Measurements from ENCODE around the gene FCRL1.

FCRL1 gene

DNA sequence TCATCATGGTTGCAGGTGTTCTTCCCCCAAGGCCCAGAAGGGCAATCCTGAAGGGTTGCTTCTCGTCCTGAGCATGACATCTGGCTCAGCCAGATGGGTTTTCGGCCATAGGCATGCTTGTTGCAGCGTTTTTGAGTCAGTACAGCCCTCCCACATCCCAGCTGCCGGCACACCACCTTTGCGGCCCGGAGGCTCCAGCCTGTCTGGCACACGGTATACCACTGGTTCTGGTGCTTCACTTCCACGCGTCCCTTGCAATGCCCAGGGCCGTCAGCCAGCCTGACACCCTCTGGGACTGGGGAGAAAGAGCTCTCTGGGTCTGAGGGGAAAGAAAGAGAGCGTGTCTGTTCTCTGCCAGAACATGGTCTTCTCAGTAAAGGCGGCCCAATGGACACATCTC, 14.5 kb upstream of the FCRL1 start:
- H3K9ac ChIP-seq (ENCODE audit: low read depth, low read length) = no peak overlapping the region
- H3K9me3 ChIP-seq (ENCODE audit: insufficient read depth, low read depth, low read length) = no peaks in the 10 kb centered on the region
- no peak overlapping the region for H3K27ac ChIP-seq (ENCODE audit: low read depth, low read length)
- H3K27me3 ChIP-seq (ENCODE audit: insufficient read depth, low read length) = no peaks in the 10 kb centered on the region
- H3K4me1 ChIP-seq (ENCODE audit: insufficient read depth, low read length) = no peaks in the 10 kb centered on the region
- no peaks in the 10 kb centered on the region for H3K36me3 ChIP-seq (ENCODE audit: insufficient read depth, low read length)
- 91% methylated on average over 12 of the region's 12 CpGs for WGBS
- no peak overlapping the region for H3K4me3 ChIP-seq (ENCODE audit: low read length)

DNA sequence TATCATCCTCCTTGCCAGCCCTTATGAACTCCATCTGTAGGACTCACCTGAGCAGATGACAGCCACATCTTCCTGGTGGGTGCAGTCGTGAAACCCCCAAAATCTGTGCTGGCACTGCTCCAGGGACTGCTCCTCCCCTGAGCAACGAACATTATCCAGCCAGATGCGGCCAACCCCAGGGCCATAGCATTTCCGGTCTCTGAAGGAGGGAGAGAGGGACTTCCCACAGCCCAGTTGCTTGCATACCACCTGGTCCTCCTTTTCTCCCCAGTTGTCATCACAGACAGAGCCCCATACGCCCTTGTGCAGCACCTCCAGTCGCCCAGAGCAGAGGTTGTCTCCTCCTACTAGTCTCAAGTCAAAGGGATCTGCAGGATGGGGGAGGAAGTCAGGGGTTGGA, 13.2 kb upstream of the FCRL1 start:
- Histone ChIP-seq H3K4me3 (ENCODE audit: low read length) (no peak overlapping the region), H3K27ac (ENCODE audit: low read depth, low read length) (no peak overlapping the region), H3K9ac (ENCODE audit: low read depth, low read length) (no peak overlapping the region), H3K4me1 (ENCODE audit: insufficient read depth, low read length) (no peaks in the 10 kb centered on the region), H3K27me3 (ENCODE audit: insufficient read depth, low read length) (no peaks in the 10 kb centered on the region), H3K9me3 (ENCODE audit: insufficient read depth, low read depth, low read length) (no peaks in the 10 kb centered on the region), H3K36me3 (ENCODE audit: insufficient read depth, low read length) (no peaks in the 10 kb centered on the region)
- 92% methylated on average over 6 of the region's 6 CpGs for WGBS

DNA sequence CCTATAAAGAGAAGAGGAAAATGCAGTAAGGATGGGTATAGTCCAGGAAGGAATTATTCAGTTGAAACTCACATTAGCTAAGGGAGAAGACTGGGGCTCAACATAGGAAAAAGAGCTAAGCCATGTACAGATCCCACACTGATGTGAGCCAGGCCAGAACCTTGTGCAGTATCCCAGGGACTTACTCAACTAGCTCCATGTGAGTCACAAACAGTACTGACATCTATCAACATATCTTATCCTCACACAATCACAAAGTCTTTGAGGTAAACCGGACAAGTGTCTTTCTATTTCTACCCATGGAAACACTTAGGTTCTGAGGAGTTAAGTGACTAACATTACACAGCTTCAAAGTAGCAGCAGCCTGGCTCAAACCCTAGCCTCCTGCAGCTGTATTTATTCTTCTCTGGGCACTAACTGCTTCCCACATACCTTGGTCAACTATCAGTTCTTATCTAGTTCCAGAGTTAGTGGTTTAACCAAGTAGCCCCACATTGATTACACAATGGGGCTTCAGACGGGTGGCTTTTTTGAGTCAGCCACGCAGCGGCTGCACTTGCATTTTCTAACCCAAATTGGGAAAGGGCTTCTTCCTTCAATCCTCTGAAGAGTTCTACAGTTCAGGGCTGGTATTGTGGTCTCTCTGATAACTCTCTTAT, 12.2 kb upstream of the FCRL1 start:
- H3K27me3 ChIP-seq (ENCODE audit: insufficient read depth, low read length) = no peaks in the 10 kb centered on the region
- no peak overlapping the region for H3K9ac ChIP-seq (ENCODE audit: low read depth, low read length)
- 93% methylated on average over 4 of the region's 4 CpGs for WGBS
- no peak overlapping the region for H3K4me3 ChIP-seq (ENCODE audit: low read length)
- H3K4me1 ChIP-seq (ENCODE audit: insufficient read depth, low read length) = no peaks in the 10 kb centered on the region
- H3K36me3 ChIP-seq (ENCODE audit: insufficient read depth, low read length) = no peaks in the 10 kb centered on the region
- H3K27ac ChIP-seq (ENCODE audit: low read depth, low read length) = no peak overlapping the region
- no peaks in the 10 kb centered on the region for H3K9me3 ChIP-seq (ENCODE audit: insufficient read depth, low read depth, low read length)

DNA sequence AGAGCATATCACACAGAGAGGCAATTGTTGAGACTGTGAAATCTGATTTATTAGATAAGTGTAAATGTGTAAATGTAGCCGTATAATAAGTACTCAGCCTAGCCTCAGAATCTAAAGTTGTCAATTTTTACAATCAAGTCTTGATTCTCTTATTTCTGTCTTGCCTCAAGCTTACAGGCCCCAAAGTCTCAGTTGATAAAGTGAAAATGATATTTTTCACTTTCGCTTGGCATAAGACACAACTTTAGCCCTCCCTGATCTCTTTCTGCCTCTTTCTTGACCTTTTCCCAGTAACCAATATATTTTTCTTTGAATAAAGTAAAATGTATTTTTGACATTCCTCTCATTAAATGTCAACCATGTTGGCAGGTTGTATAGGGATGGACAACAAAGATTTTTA, 11.0 kb upstream of the FCRL1 start:
- Histone ChIP-seq H3K27ac (ENCODE audit: low read depth, low read length) (no peak overlapping the region), H3K9ac (ENCODE audit: low read depth, low read length) (no peak overlapping the region), H3K4me1 (ENCODE audit: insufficient read depth, low read length) (no peaks in the 10 kb centered on the region), H3K27me3 (ENCODE audit: insufficient read depth, low read length) (no peaks in the 10 kb centered on the region), H3K36me3 (ENCODE audit: insufficient read depth, low read length) (no peaks in the 10 kb centered on the region), H3K9me3 (ENCODE audit: insufficient read depth, low read depth, low read length) (no peaks in the 10 kb centered on the region), H3K4me3 (ENCODE audit: low read length) (no peak overlapping the region)
- 100% methylated on average over 1 of the region's 2 CpGs for WGBS

DNA sequence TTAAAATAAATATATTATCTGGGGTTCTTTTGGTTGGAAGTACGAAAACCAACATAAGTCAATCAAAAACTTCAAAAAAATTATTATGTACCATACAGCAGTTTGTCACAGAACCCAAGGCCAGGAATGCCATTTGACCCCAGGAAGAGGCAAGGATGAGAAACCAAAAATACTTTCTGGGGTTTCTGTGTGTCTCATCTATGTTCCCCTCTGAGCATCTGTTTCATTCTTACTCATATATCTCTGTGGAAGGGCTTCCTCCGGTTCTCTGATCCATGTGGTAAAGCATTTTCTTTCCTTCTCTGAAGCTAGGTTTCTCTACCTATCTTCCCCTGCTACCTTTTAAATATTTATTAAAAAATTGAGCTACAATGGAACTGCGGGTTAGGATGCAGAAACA, 9.8 kb upstream of the FCRL1 start:
- Histone ChIP-seq H3K9ac (ENCODE audit: low read depth, low read length) (no peak overlapping the region), H3K4me3 (ENCODE audit: low read length) (no peak overlapping the region), H3K9me3 (ENCODE audit: insufficient read depth, low read depth, low read length) (no peaks in the 10 kb centered on the region), H3K4me1 (ENCODE audit: insufficient read depth, low read length) (no peaks in the 10 kb centered on the region), H3K36me3 (ENCODE audit: insufficient read depth, low read length) (no peaks in the 10 kb centered on the region), H3K27ac (ENCODE audit: low read depth, low read length) (no peak overlapping the region), H3K27me3 (ENCODE audit: insufficient read depth, low read length) (no peaks in the 10 kb centered on the region)
- 100% methylated on average over 2 of the region's 3 CpGs for WGBS

DNA sequence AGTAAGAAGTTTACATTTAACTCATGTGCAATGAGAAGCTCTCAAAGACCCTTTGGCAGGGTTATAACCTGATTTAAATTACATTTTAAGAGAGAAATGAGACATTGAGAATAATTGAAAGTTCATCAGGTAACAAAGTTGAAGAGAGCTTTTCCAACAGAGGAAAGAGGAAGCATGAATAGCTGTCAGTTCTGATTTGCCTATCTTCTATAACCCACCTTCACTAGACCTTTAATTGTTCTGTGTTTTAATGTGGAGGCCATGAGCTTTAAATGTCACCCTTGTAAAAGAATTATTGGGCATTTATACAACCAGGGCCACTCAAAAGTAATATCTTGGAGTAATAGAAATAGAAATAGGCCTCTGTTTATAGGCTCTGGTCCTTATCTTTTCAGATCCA, 9.3 kb upstream of the FCRL1 start:
- H3K27ac ChIP-seq (ENCODE audit: low read depth, low read length) = no peak overlapping the region
- no peaks in the 10 kb centered on the region for H3K9me3 ChIP-seq (ENCODE audit: insufficient read depth, low read depth, low read length)

DNA sequence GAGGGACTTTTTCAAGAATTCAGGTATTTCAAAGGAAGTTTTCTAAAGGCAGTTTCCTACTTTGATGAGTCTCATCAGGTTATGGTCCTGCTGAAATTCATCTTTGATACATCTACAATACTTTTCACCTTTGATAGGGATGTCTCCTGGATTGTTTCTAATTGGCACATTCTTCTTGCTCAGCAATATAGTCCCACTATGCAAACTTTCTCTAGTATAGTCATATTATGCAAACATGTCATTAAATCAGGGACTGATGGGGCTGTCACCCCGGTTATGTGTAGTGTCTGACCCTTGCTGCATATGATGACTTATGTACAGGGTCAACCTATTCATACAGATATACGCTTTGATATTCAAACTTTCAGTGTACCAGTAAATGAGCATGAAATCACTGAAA, 379 bp upstream of the FCRL1 start:
- Histone ChIP-seq H3K9ac (ENCODE audit: low read depth, low read length) (no peak overlapping the region), H3K27ac (ENCODE audit: low read depth, low read length) (no peak overlapping the region), H3K9me3 (ENCODE audit: insufficient read depth, low read depth, low read length) (no peaks in the 10 kb centered on the region), H3K36me3 (ENCODE audit: insufficient read depth, low read length) (no peaks in the 10 kb centered on the region), H3K4me1 (ENCODE audit: insufficient read depth, low read length) (no peaks in the 10 kb centered on the region), H3K4me3 (ENCODE audit: low read length) (no peak overlapping the region), H3K27me3 (ENCODE audit: insufficient read depth, low read length) (no peaks in the 10 kb centered on the region)
- WGBS = 100% methylated on average over 2 of the region's 2 CpGs

More for the DNA sequence above, 9.3 kb upstream of the FCRL1 start:
- Histone ChIP-seq H3K4me3 (ENCODE audit: low read length) (no peak overlapping the region), H3K36me3 (ENCODE audit: insufficient read depth, low read length) (no peaks in the 10 kb centered on the region), H3K27me3 (ENCODE audit: insufficient read depth, low read length) (no peaks in the 10 kb centered on the region), H3K4me1 (ENCODE audit: insufficient read depth, low read length) (no peaks in the 10 kb centered on the region), H3K9ac (ENCODE audit: low read depth, low read length) (no peak overlapping the region)

DNA sequence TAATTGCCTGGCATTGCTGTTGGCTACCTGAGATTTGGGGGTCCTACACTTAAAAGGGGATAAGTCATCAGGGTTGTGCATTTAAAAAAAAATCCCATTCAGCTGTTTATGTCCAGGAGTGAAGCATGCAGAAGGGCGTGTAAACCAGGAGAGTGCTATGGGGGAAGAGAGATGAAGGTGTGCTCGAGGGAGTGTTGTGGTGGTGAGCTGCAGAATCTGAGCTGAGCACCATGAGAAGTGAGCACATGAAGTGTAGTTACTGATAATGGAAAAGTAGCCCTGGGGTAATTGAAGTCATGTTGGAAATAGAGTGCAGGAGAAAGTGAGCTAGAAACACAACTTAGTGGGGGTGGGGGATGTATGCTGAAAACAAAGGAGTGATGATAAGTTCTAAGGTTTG, 705 bp downstream of the FCRL1 start:
- 90% methylated on average over 2 of the region's 2 CpGs for WGBS
- H3K36me3 ChIP-seq (ENCODE audit: insufficient read depth, low read length) = no peaks in the 10 kb centered on the region
- no peak overlapping the region for H3K4me3 ChIP-seq (ENCODE audit: low read length)
- no peak overlapping the region for H3K9ac ChIP-seq (ENCODE audit: low read depth, low read length)
- H3K4me1 ChIP-seq (ENCODE audit: insufficient read depth, low read length) = no peaks in the 10 kb centered on the region
- no peak overlapping the region for H3K27ac ChIP-seq (ENCODE audit: low read depth, low read length)
- no peaks in the 10 kb centered on the region for H3K9me3 ChIP-seq (ENCODE audit: insufficient read depth, low read depth, low read length)
- H3K27me3 ChIP-seq (ENCODE audit: insufficient read depth, low read length) = no peaks in the 10 kb centered on the region

DNA sequence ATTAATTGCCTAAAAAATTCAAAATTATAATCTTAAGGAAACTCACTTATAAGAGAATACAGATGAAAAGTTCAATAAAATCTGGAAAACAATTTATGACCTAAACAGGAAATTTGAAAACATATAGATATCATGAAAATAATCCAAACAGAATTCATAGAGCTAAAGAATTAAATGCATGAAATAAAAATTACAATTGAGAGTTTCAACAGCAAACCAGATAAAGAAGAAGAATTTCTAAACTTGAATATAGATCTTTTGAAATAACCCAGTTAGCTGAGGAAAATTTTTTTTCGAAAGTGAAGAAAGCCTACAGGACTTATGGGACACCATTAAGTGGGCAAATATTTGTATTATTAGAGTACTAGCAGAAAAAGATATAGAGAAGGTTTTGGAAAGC, 6.7 kb downstream of the FCRL1 start:
- Histone ChIP-seq H3K27ac (ENCODE audit: low read depth, low read length) (no peak overlapping the region), H3K4me3 (ENCODE audit: low read length) (no peak overlapping the region), H3K9me3 (ENCODE audit: insufficient read depth, low read depth, low read length) (no peaks in the 10 kb centered on the region), H3K36me3 (ENCODE audit: insufficient read depth, low read length) (no peaks in the 10 kb centered on the region), H3K27me3 (ENCODE audit: insufficient read depth, low read length) (no peaks in the 10 kb centered on the region), H3K4me1 (ENCODE audit: insufficient read depth, low read length) (no peaks in the 10 kb centered on the region), H3K9ac (ENCODE audit: low read depth, low read length) (no peak overlapping the region)
- 84% methylated on average over 1 of the region's 1 CpG for WGBS

DNA sequence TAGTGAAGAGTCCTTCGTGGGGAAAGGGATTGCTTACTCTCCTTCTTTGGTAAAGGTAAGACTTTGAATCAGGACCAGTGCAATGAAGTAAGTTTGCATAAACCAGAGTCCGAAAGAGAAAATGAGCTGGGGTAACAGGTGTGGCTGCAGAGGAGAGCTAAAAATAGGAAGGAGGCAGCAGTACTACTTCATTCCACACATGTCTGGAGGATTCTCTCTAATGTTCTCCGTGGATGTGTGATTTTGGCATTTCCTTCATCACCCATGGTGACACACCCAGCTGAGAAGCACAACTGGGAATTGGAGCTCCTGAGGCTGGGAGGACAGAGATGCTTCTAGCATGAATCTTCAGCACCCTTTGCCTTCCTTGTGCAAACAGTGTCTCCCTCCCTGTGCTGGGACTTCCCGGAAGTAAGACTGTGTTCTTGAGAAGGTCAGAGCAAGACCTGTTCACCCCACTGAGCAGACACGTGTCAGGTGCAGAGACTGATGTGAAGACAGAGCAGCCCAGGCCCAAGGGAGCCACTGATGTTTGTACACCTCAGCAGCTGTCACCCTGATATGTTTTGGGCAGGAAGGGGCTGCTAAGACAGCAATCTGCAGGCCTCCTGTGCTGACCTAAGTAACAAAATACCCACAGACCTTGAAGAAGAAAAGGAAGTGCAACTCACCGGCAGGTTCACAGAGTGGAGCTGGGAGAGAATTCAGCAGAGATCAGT, 13.3 kb downstream of the FCRL1 start:
- WGBS = 78% methylated on average over 6 of the region's 6 CpGs
- H3K9ac ChIP-seq (ENCODE audit: low read depth, low read length) = no peak overlapping the region
- H3K27me3 ChIP-seq (ENCODE audit: insufficient read depth, low read length) = no peaks in the 10 kb centered on the region
- no peak overlapping the region for H3K4me3 ChIP-seq (ENCODE audit: low read length)
- no peak overlapping the region for H3K27ac ChIP-seq (ENCODE audit: low read depth, low read length)
- no peaks in the 10 kb centered on the region for H3K9me3 ChIP-seq (ENCODE audit: insufficient read depth, low read depth, low read length)
- no peaks in the 10 kb centered on the region for H3K4me1 ChIP-seq (ENCODE audit: insufficient read depth, low read length)
- H3K36me3 ChIP-seq (ENCODE audit: insufficient read depth, low read length) = no peaks in the 10 kb centered on the region

DNA sequence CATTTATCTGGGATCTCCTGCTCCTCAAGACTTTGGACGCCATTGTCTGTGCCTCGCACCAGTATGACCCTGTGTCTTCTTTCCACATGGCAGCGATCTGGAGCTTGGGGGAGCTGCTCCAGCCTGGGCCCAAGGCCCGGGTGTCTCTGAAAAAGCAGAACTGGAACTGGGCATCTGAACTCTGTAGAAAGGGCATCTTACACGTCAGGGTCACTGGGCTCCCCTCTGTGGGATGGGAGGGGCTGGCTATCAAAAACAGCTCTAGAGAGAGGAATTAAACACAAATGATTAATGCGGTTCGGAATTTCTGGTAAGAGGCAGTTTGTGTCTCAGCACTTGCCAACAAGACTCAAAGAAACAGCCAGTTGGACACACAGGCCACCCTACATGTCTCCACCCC, 16.1 kb downstream of the FCRL1 start:
- H3K4me1 ChIP-seq (ENCODE audit: insufficient read depth, low read length) = no peaks in the 10 kb centered on the region
- no peaks in the 10 kb centered on the region for H3K27me3 ChIP-seq (ENCODE audit: insufficient read depth, low read length)
- 90% methylated on average over 7 of the region's 7 CpGs for WGBS
- H3K27ac ChIP-seq (ENCODE audit: low read depth, low read length) = no peak overlapping the region
- no peaks in the 10 kb centered on the region for H3K9me3 ChIP-seq (ENCODE audit: insufficient read depth, low read depth, low read length)
- H3K9ac ChIP-seq (ENCODE audit: low read depth, low read length) = no peak overlapping the region
- H3K36me3 ChIP-seq (ENCODE audit: insufficient read depth, low read length) = no peaks in the 10 kb centered on the region
- no peak overlapping the region for H3K4me3 ChIP-seq (ENCODE audit: low read length)

DNA sequence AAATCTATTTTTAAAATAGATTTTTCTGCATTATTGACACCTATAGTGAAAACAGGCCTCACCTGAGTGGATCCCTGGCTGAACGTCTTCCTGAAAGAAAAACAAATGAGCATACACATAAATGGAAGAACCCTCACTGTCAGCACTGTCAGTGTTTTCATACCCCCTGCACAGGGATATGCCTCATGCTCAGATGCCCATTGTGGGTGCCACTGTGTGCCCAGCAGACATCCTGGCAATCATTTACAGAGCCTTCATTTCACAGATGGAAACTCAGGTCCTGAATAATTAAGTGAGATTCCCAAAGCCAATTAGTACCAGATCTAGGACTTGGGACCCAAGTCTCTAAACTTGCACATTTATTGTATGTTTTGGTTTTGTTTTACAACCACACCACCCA, 19.9 kb downstream of the FCRL1 start:
- Histone ChIP-seq H3K9ac (ENCODE audit: low read depth, low read length) (no peak overlapping the region), H3K27ac (ENCODE audit: low read depth, low read length) (no peak overlapping the region), H3K4me1 (ENCODE audit: insufficient read depth, low read length) (no peaks in the 10 kb centered on the region), H3K4me3 (ENCODE audit: low read length) (no peak overlapping the region), H3K27me3 (ENCODE audit: insufficient read depth, low read length) (no peaks in the 10 kb centered on the region), H3K36me3 (ENCODE audit: insufficient read depth, low read length) (no peaks in the 10 kb centered on the region), H3K9me3 (ENCODE audit: insufficient read depth, low read depth, low read length) (no peaks in the 10 kb centered on the region)
- 82% methylated on average over 1 of the region's 1 CpG for WGBS

Data from HUES64 (cell line).